MCF 10A (cell line): ENCODE results near the gene RGL2. TPM values are rescaled to one million over a fixed set of nuclear protein-coding genes. Genes with fewer than 3 reads are reported as not detected.

Source experiments
- BruUV-seq: library from RNA; stranded (reverse); fragments of 400-500 nt; replicated peaks from 2 replicates; lab custom pipeline; 2021; lab: Mats Ljungman, UMichigan
- CTCF ChIA-PET: fragments of 300-600 bp; sonication (Branson Sonifier 250); formaldehyde crosslinking; extraction: SDS; loops from one replicate; lab custom pipeline; 2021; ENCODE audit warnings: antibody characterized with exemption, inconsistent platforms; lab: Yijun Ruan, JAX
- POLR2A ChIA-PET: fragments of 300-600, 350-650 bp; sonication (Branson Sonifier 250); formaldehyde crosslinking; extraction: SDS; loops from one replicate; lab custom pipeline; 2020; ENCODE audit warnings: antibody characterized with exemption, inconsistent platforms; lab: Yijun Ruan, JAX
- DNase-seq: peaks from one replicate; pipeline ENCODE4 v3.0.0-alpha.2; 2018; ENCODE audit not compliant: unreplicated experiment
- H3K27ac Mint-ChIP-seq: one replicate; pipeline ENCODE4 v1.8.0; 2022; ENCODE audit warnings: mild to moderate bottlenecking, low read depth, mixed read lengths; ENCODE audit not compliant: unreplicated experiment
- H3K27me3 Mint-ChIP-seq: one replicate; pipeline ENCODE4 v1.8.0; 2022; ENCODE audit warnings: mixed read lengths; ENCODE audit not compliant: insufficient read depth, unreplicated experiment
- H3K36me3 Mint-ChIP-seq: one replicate; pipeline ENCODE4 v1.8.0; 2022; ENCODE audit warnings: mild to moderate bottlenecking, moderate library complexity, mixed read lengths; ENCODE audit not compliant: insufficient read depth, unreplicated experiment
- H3K4me1 Mint-ChIP-seq: one replicate; pipeline ENCODE4 v1.8.0; 2022; ENCODE audit warnings: mixed read lengths; ENCODE audit not compliant: insufficient read depth, unreplicated experiment
- H3K4me3 Mint-ChIP-seq: one replicate; pipeline ENCODE4 v1.8.0; 2022; ENCODE audit warnings: mild to moderate bottlenecking, moderate library complexity, mixed read lengths; ENCODE audit not compliant: unreplicated experiment
- H3K9me3 Mint-ChIP-seq: one replicate; pipeline ENCODE4 v1.8.0; 2022; ENCODE audit warnings: mixed read lengths; ENCODE audit not compliant: unreplicated experiment
- intact Hi-C: fragments of 100-400 bp; cut with micrococcal nuclease; formaldehyde crosslinking; loops from 2 replicates; pipeline ENCODE4 v1.14.1; 2022
- total RNA-seq: library from RNA; stranded (reverse); gene quantifications from 2 replicates; pipeline ENCODE4 v1.2.3, GENCODE V29; 2022
- TF ChIP-seq, protein P1 (sequence below): fragments of 200-600 bp; IDR thresholded peaks from one replicate; pipeline ENCODE4 v1.8.0; 2022; ENCODE audit warnings: antibody characterized with exemption, mild to moderate bottlenecking; ENCODE audit not compliant: unreplicated experiment

RGL2 gene
- total RNA-seq, 1 experiment from 2014 or later = 30.4 TPM

DNA sequence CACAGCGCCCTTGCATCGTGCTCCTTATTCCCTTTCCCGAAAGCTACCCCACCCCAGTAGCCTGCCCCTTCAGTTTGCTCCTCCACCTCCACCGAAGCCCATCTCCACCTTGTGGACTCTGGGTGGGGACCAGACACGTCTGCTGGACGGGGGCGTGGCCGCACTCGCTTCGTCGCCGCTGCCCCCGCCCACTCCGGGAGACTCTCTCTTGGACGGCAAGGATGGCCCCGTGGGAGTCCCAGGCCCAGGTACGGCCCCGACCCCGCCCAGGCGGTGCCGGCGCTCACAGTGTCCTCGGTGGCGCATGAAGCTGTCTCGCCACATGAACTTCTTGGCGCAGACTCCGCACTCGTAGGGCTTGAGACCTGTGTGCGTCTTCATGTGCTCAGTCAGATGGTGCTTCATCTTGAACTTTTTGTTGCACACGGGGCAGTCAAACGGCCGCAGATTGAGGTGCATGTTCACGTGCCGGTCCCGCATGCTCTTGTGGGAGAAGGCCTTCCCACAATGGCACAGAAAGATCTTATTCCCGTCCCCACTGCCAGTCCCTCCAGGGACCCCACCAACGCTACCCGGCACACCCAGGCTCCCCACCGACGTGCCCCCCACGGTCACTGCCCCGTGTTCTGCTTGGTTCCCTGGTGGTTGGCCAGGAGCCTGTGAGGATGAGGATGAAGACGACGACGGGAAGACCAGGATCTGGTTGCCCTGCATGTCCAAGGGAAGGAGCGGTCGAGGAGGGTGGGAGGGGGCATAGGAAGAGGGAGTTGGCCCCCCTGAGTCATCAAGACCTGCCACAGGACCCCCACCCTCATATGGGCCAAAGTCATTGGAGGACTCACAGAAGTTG, 16.4 kb upstream of the RGL2 start:
- DNase-seq = peak; percentile 16
- Mint-ChIP-seq H3K27me3 (no peaks in the 10 kb centered on the region), H3K4me3 (peak overlapping the region; percentile 96), H3K36me3 (peaks cover 81% of the 10 kb centered on the region), H3K9me3 (no peaks in the 10 kb centered on the region), H3K27ac (peak overlapping the region; percentile 99), H3K4me1 (peaks cover 50% of the 10 kb centered on the region)
- POLR2A ChIA-PET = interaction anchor here (1.5 kb wide), 1 partner anchor 61 kb away, joined by 6 read pairs; no protein-coding TSS in a partner anchor
- TF ChIP-seq, protein P1, sequence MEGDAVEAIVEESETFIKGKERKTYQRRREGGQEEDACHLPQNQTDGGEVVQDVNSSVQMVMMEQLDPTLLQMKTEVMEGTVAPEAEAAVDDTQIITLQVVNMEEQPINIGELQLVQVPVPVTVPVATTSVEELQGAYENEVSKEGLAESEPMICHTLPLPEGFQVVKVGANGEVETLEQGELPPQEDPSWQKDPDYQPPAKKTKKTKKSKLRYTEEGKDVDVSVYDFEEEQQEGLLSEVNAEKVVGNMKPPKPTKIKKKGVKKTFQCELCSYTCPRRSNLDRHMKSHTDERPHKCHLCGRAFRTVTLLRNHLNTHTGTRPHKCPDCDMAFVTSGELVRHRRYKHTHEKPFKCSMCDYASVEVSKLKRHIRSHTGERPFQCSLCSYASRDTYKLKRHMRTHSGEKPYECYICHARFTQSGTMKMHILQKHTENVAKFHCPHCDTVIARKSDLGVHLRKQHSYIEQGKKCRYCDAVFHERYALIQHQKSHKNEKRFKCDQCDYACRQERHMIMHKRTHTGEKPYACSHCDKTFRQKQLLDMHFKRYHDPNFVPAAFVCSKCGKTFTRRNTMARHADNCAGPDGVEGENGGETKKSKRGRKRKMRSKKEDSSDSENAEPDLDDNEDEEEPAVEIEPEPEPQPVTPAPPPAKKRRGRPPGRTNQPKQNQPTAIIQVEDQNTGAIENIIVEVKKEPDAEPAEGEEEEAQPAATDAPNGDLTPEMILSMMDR = no peak
- no TSS peak for BruUV-seq
- CTCF ChIA-PET = interaction anchor here (0.7 to 1.5 kb wide), 2 partner anchors 50 to 76 kb away, joined by 4 to 5 read pairs; no protein-coding TSS in a partner anchor
- intact Hi-C loops = no loop called here

DNA sequence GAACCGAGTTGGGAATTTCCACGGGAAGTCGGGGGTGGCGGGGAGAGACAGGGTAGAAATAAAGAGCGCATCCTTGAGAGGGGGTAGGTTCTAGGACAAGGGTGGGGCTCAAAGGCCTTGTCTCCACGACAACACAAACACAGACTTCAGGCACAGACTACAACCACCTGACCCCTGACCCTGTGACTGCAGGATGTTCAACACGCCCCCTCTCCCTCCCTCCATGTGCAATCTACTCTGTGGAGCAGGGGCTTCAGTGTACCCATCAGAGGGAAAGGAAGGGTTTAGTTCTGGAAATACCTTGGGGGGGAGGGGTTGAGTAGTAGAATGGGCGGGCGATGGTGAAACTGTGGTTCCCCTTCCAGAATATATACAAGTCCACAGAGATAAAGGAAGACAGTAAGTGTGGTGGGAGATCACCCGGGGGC, 15.8 kb upstream of the RGL2 start:
- H3K36me3 Mint-ChIP-seq = peaks cover 81% of the 10 kb centered on the region
- no peaks in the 10 kb centered on the region for H3K9me3 Mint-ChIP-seq
- POLR2A ChIA-PET = no interaction called here
- H3K4me3 Mint-ChIP-seq = peak overlapping the region; percentile 96
- H3K27ac Mint-ChIP-seq = peak overlapping the region; percentile 99
- intact Hi-C loops = no loop called here
- H3K4me1 Mint-ChIP-seq = peaks cover 43% of the 10 kb centered on the region
- TF ChIP-seq, protein P1 = no peak
- BruUV-seq = no TSS peak
- H3K27me3 Mint-ChIP-seq = no peaks in the 10 kb centered on the region
- DNase-seq = peak; percentile 83
- CTCF ChIA-PET = interaction anchor here (0.7 to 1.5 kb wide), 2 partner anchors 49 to 76 kb away, joined by 4 to 5 read pairs; no protein-coding TSS in a partner anchor

DNA sequence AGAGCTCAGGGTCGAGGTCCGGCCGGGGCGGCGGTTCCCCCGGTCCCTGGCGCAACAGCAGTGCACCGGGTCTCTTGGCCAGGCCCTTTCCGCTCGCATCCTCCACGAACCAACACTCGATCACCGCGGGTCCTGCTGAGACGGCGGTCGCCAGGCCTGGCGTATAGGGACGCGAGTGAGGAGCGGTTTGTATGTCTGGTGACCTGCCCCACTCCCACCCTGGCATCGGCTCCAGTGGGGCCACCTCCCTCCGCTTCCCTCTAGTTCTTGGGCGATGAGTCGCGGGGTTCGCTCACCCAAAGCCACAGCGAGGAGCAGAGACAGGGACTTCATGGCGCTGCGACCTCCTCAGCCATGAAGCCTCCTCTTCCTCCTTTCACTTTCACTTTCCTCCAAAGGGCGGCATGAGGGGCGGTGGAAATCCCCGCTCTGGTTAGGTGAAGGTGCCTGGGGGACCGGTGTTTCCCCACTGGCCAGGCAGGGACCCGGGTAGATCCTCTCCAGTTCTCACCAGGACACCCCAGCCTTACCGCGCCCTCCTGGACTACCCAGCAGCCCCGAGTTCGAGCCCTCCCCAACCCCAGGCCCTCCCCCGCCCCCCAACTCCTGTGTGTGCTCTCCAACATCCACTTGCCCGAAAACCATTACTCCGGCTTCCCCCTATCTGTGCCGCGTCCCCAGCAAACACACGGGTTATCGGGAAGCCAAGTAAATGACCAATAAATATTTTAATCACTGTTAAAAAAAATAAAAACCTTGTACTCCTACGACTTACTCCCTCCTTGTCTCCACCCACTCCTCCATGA, 15.2 kb upstream of the RGL2 start, which contains the start of gene TAPBP:
TAPBP (minus strand) TSS at position 370 of the 806 bp plus-strand sequence; CDS start at position 333, 37 bp downstream.
- Mint-ChIP-seq H3K36me3 (peaks cover 81% of the 10 kb centered on the region), H3K27me3 (no peaks in the 10 kb centered on the region), H3K27ac (peak within 1 kb of the TSS; percentile 99), H3K4me1 (peaks cover 37% of the 10 kb centered on the region), H3K9me3 (no peaks in the 10 kb centered on the region), H3K4me3 (peak within 1 kb of the TSS; percentile 96)
- POLR2A ChIA-PET = interaction anchor here (0.5 to 4.3 kb wide), 12 partner anchors 16 to 1480 kb away, joined by 3 to 84 read pairs (median 8); partner anchors contain the start of genes PFDN6, RGL2, RPS18 and VPS52
- CTCF ChIA-PET = interaction anchor here (0.6 to 1.1 kb wide), 3 partner anchors 14 to 267 kb away, joined by 3 to 5 read pairs (median 3); no protein-coding TSS in a partner anchor
- TF ChIP-seq, protein P1 = no peak
- peak; percentile 74 for DNase-seq
- BruUV-seq = TSS peak; percentile 49
- intact Hi-C loops = no loop called here
